Retinal pigment epithelial cell (primary cell): ENCODE measurements around the gene BCAR3.

Experiments used
- DNase-seq: peaks from one replicate; pipeline ENCODE4 v3.0.0-alpha.2; 2010; ENCODE audit warnings: low read depth
- H3K4me3 ChIP-seq: 2 replicates; pipeline ENCODE4 v1.5.1; 2011; ENCODE audit warnings: mild to moderate bottlenecking, low read length, control low read depth, moderate library complexity
- TF ChIP-seq, protein P1 (sequence below): conservative IDR thresholded peaks from 2 replicates; pipeline ENCODE4 v1.5.1; 2011; ENCODE audit warnings: low read depth, low read length, control low read depth, inconsistent platforms

Gene BCAR3

DNA sequence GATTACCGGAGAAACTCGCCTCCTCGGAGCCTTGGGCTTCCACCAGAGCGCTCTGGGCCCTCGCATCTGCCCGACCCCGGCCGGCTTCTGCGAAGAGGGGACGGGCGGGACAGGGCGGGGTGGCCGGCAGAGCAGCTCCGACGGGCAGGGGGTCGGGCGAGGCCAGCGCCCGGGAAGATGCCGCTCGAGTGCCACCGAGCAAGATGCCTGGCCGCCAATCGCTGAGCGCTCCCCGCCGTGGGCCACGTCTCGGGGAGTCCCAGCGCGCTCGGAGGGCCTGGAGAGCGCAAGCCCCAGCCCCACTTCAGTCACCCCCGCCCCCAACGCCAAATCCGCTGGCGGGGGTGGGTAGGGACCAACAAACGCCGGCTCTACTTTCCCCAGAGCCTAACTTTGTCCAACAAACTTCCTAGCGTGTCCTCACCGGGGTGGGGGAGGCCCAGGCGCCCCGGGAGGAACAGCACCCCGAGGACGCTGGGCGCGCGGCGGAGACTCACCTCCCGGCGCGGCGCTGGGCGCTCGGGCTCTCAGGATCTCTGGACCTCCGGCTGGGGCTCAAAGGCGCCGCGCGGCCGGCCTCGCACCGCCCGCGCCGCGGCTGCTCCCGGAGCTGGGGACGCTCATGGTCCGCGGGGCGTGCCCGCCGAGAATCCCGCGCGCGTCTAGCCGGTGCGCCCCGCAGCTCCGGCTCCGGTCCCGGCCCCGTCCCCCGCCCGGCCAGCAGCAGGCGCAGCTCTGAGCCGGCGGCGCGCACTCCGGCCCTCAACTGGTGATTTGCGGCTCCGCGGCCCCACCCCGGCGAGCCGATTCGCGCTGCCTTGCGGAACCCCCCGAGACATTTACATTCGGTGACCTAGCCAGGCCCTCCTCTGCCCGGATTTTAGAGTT, at the start of gene BCAR3:
Gene BCAR3, minus strand, starts transcription at position 737 of the 888 bp plus-strand sequence. CDS start 6,907 bp downstream, outside the sequence.
- peak within 1 kb of the TSS; percentile 71 for H3K4me3 ChIP-seq
- TF ChIP-seq, protein P1, sequence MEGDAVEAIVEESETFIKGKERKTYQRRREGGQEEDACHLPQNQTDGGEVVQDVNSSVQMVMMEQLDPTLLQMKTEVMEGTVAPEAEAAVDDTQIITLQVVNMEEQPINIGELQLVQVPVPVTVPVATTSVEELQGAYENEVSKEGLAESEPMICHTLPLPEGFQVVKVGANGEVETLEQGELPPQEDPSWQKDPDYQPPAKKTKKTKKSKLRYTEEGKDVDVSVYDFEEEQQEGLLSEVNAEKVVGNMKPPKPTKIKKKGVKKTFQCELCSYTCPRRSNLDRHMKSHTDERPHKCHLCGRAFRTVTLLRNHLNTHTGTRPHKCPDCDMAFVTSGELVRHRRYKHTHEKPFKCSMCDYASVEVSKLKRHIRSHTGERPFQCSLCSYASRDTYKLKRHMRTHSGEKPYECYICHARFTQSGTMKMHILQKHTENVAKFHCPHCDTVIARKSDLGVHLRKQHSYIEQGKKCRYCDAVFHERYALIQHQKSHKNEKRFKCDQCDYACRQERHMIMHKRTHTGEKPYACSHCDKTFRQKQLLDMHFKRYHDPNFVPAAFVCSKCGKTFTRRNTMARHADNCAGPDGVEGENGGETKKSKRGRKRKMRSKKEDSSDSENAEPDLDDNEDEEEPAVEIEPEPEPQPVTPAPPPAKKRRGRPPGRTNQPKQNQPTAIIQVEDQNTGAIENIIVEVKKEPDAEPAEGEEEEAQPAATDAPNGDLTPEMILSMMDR, result no peak
- DNase-seq, result no peak

DNA sequence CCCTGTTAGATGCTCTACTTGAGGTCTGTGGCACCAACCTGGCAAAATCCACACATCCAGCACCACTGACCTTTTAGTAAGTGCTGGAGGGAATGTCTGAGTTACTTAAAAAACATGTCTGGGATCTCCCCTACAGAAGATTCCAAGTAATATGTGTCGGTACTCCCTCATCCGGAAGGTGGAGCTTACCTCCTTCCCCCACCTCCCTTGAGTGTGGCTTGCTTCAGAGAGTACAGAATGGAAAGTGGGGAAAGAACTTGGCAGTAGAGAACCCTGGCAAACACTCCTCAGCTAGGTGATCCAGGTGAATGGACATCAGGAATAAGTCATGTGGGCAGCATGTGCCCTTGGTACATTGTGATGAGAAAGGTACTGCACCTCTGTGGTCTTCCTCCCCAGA, 49.0 kb upstream of the BCAR3 start:
- H3K4me3 ChIP-seq, result no peak overlapping the region
- no peak for DNase-seq
- TF ChIP-seq, protein P1, result no peak

DNA sequence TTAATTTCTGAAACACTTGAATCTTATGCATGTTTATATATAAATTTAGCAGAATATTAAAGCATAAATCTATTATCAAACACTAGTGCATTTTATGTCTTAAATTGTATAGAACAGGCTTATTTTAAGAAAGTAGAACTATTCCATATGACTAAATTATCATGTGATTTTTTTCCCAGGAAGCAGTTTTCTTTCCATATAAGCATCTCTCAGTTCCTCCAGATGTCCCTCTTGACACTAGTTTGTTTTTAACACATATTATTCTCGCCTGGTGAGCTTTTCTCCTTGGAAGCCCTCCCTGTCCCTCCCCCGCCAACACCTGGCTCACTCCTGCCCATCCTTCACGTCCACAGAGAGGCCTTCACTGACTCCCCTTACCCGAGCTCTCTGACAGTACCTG, 48.3 kb upstream of the BCAR3 start:
- H3K4me3 ChIP-seq, result no peak overlapping the region
- TF ChIP-seq, protein P1, result no peak
- DNase-seq, result no peak

DNA sequence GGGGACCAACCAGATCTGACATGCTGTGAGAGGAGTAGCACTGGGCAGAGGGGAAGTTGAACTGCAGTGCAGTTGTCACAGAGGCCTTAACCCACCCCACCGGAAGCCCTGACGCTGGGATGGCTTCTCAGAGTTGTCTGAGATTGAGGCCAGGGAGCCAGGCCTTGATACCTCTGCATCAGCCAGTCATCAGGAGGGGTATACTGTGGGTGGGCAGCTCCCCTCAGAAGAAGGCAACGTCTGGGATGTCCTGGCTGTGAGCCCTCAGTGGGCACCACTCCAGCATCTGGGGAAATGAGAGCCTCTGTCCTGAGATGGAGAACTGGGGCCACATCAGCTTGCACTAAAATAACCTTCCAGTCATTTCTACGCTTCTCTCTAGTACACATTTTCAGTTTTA, 47.9 kb upstream of the BCAR3 start:
- H3K4me3 ChIP-seq, result no peak overlapping the region
- TF ChIP-seq, protein P1, result no peak
- DNase-seq, result no peak

DNA sequence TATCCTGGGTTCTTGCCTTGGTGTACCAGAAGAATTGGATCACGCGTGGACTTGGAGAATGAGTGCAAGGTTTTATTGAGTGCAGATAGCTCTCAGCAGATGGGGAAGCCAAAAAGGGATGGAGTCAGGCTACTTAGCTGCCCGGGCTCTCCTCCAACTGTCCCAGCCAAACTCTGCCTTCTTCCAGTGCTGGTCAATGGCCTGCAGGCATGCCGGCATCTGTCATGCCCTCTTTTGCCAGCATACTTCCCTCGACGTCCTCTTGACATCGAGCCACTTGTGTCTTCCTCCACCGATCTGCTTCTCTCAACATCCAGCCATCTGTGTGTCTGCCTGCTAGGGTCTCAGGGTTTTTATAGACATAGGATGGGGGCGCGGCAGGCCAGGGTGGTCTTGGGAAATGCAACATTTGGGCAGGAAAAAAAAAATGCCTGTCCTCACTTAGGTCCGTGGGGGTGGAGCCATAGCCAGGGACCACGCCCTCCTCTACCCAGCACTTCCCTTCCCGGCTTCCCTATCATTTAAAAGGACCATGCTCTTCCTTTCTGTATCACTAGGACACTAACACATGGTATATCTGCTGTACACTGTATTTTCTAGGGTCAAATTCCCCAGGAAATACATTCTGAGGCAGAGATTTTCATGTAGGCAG, 47.0 kb upstream of the BCAR3 start:
- no peak for DNase-seq
- no peak overlapping the region for H3K4me3 ChIP-seq
- TF ChIP-seq, protein P1, result no peak

DNA sequence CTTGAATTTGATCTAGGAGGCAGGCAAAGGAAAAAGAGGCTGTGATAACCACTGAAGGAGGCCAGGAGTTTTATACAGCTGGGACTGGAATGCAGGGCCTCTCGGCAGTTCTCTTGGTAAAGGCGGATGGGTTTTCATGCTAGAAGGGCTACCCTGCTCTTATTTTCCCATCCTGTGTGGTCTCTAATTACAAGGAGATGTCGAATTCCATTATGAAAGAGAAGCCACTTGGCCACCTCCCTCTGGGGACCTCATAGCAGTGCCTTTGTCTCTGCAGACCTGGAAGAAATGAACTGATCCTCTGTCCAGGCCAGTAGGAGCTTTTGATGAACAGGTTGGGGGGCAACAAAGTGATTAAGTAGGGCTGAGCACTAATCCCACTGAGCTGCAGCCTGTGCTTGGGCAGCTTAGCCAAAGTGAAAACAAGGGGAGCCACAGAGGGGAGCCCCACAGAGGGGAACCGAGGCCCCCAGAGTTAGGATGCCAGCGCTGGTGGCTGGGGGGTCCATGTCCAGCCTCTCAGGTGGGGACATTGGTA, 42.2 kb upstream of the BCAR3 start:
- no peak for DNase-seq
- no peak overlapping the region for H3K4me3 ChIP-seq
- TF ChIP-seq, protein P1, result no peak
